Smooth muscle cell (in vitro differentiated cells): Measurements from ENCODE around the gene MAD1L1. TPM values are rescaled to one million over a fixed set of nuclear protein-coding genes. Genes with fewer than 3 reads are reported as not detected.

Source experiments
- DNase-seq: peaks from one replicate; lab custom pipeline; 2025; ENCODE audit not compliant: unreplicated experiment; lab: John Stamatoyannopoulos, UW
- H2AFZ ChIP-seq: fragments of 200-600 bp; sonication (generic); 2 replicates; pipeline ENCODE4 v1.6.0; 2016; ENCODE audit warnings: antibody characterized with exemption, low read depth, mild to moderate bottlenecking
- H3F3A ChIP-seq: fragments of 200-600 bp; sonication (generic); 2 replicates; pipeline ENCODE4 v1.6.0; 2017; ENCODE audit warnings: antibody characterized with exemption, low read depth
- H3K27ac ChIP-seq: fragments of 200-600 bp; sonication (generic); 2 replicates; pipeline ENCODE4 v1.5.1; 2016; ENCODE audit warnings: low read depth, mild to moderate bottlenecking
- H3K27me3 ChIP-seq: fragments of 200-600 bp; sonication (generic); 2 replicates; pipeline ENCODE4 v1.6.1; 2016; ENCODE audit warnings: low read depth, mild to moderate bottlenecking
- H3K36me3 ChIP-seq: fragments of 200-600 bp; sonication (generic); 2 replicates; pipeline ENCODE4 v1.5.1; 2016; ENCODE audit warnings: low read depth
- H3K4me1 ChIP-seq: fragments of 200-600 bp; sonication (generic); 2 replicates; pipeline ENCODE4 v1.5.1; 2016; ENCODE audit warnings: low read depth
- H3K4me2 ChIP-seq: fragments of 200-600 bp; sonication (generic); 2 replicates; pipeline ENCODE4 v1.6.0; 2016; ENCODE audit warnings: mild to moderate bottlenecking
- H3K4me3 ChIP-seq: fragments of 200-600 bp; sonication (generic); 2 replicates; pipeline ENCODE4 v1.5.1; 2016; ENCODE audit warnings: mild to moderate bottlenecking
- H3K79me2 ChIP-seq: fragments of 200-600 bp; sonication (generic); 2 replicates; pipeline ENCODE4 v1.6.0; 2016; ENCODE audit warnings: low read depth, mild to moderate bottlenecking
- H3K9ac ChIP-seq: fragments of 200-600 bp; sonication (generic); 2 replicates; pipeline ENCODE4 v1.6.0; 2016; ENCODE audit warnings: low read depth
- H3K9me3 ChIP-seq: fragments of 200-600 bp; sonication (generic); replicated peaks from 2 replicates; pipeline ENCODE4 v1.5.1; 2016; ENCODE audit warnings: low read depth
- H4K20me1 ChIP-seq: fragments of 200-600 bp; sonication (generic); 2 replicates; pipeline ENCODE4 v1.6.0; 2016; ENCODE audit warnings: low read depth
- WGBS: methylation state at CpG from one replicate; pipeline ENCODE4 v1.1.7; 2016; ENCODE audit warnings: low lambda C conversion rate; 5-methylcytosine and 5-hydroxymethylcytosine counted together
- polyA plus RNA-seq: library from polyadenylated mRNA; unstranded; fragments of >200 nt; fragmentation: Nextera tagmentation; extraction: Ambion mirVana; gene quantifications from 2 replicates; pipeline ENCODE4 v1.2.1, GENCODE V29; 2016
- total RNA-seq: library from RNA; depleted of rRNA; stranded (reverse); fragments of >200 nt; gene quantifications from 2 replicates; pipeline ENCODE4 v1.2.3, GENCODE V29; 2014
- TF ChIP-seq, protein P1 (sequence below): fragments of 200-600 bp; sonication (generic); IDR thresholded peaks from 2 replicates; pipeline ENCODE4 v1.5.1; 2017; ENCODE audit warnings: borderline replicate concordance, mild to moderate bottlenecking, antibody characterized with exemption; ENCODE audit not compliant: insufficient read depth, poor library complexity, severe bottlenecking

Gene MAD1L1
- total and polyA plus RNA-seq, 2 experiments from 2014 or later = 33.4 to 60.7 TPM

DNA sequence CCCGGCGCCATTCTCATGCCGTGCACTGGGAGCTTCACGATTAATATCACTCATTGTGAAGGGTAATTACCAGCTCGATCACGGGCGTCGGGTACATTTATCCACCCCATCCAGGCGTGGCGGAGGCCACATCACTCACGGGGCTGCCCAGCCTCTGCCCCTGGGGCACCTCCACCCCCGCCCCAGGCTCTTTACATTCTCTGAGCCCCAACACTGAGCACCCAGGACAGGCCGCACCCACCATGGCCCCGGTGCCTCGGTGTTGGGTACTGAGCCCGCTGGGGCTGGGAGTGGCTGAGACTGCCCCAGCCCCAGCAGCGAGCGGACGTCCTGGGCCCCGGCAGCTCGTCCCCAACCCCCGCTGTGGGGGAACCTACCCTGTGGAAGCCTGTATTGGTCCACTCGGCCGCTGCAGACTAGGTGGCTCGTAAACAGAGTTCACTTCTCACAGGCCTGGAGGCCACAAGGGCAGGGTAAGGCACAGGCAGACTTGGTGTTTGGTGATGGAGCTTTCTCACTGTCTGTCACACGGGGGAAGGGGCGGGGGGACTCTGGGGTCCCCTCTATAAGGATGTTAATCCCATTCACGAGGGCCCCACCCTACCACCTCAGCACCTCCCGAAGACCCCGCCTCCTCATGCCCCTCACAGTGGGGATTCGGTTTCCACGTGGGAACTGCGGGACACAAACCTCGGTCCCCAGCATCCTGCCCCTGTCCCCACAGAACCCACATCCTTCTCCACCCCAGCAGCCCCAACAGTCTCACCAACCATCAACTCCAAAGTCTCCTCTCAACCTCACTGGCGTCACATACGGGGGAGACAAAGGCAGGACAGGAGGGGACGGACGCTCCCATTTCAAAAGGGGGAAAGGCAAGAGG, 378.5 kb downstream of the MAD1L1 start:
- H3K27me3 ChIP-seq = no peaks in the 10 kb centered on the region
- no peak overlapping the region for H2AFZ ChIP-seq
- H3K9me3 ChIP-seq = no peaks in the 10 kb centered on the region
- whole genome bisulfite sequencing = 96% methylated on average over 32 of the region's 38 CpGs
- H3K36me3 ChIP-seq = no peaks in the 10 kb centered on the region
- no peaks in the 10 kb centered on the region for H3K79me2 ChIP-seq
- H3F3A ChIP-seq = no peaks in the 10 kb centered on the region
- no peaks in the 10 kb centered on the region for H4K20me1 ChIP-seq
- DNase-seq = no peak
- no peak overlapping the region for H3K27ac ChIP-seq
- TF ChIP-seq, protein P1, sequence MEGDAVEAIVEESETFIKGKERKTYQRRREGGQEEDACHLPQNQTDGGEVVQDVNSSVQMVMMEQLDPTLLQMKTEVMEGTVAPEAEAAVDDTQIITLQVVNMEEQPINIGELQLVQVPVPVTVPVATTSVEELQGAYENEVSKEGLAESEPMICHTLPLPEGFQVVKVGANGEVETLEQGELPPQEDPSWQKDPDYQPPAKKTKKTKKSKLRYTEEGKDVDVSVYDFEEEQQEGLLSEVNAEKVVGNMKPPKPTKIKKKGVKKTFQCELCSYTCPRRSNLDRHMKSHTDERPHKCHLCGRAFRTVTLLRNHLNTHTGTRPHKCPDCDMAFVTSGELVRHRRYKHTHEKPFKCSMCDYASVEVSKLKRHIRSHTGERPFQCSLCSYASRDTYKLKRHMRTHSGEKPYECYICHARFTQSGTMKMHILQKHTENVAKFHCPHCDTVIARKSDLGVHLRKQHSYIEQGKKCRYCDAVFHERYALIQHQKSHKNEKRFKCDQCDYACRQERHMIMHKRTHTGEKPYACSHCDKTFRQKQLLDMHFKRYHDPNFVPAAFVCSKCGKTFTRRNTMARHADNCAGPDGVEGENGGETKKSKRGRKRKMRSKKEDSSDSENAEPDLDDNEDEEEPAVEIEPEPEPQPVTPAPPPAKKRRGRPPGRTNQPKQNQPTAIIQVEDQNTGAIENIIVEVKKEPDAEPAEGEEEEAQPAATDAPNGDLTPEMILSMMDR = no peak
- no peak overlapping the region for H3K4me2 ChIP-seq
- no peak overlapping the region for H3K9ac ChIP-seq
- H3K4me1 ChIP-seq = no peaks in the 10 kb centered on the region
- H3K4me3 ChIP-seq = no peak overlapping the region

DNA sequence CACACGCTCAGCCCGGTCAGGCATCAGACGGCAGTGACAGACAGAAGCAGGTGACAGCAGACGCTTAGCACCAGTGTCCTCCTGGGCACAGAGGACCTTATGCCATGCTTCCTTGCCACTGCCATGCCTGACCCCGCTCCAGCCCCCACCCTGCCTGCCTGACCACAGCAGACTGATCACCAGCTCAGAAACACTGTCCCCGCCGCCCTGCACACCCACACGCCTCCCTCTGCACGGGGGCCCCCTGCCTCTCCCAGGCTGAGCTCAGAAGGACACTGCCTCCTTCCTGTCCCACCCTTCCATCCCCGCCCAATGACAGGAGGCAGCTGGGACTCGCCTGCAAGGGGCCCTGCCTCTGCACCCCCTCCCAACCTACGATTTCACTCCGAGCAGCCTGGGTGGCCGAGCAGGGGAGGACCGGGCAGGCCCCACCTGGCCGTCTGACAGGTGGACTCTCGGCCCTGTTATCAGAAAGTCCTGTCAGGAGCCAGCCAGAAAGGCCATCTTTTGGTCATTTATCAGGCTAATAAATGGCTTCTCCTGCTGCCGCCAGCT, 379.2 kb downstream of the MAD1L1 start:
- WGBS = 91% methylated on average over 11 of the region's 18 CpGs
- Histone ChIP-seq H3K27ac (no peak overlapping the region), H3K9ac (no peak overlapping the region), H2AFZ (no peak overlapping the region), H3K9me3 (no peaks in the 10 kb centered on the region), H4K20me1 (no peaks in the 10 kb centered on the region), H3K36me3 (no peaks in the 10 kb centered on the region), H3F3A (no peaks in the 10 kb centered on the region), H3K4me1 (no peaks in the 10 kb centered on the region), H3K4me3 (no peak overlapping the region), H3K27me3 (no peaks in the 10 kb centered on the region), H3K4me2 (no peak overlapping the region), H3K79me2 (no peaks in the 10 kb centered on the region)
- DNase-seq = no peak
- TF ChIP-seq, protein P1 = no peak

DNA sequence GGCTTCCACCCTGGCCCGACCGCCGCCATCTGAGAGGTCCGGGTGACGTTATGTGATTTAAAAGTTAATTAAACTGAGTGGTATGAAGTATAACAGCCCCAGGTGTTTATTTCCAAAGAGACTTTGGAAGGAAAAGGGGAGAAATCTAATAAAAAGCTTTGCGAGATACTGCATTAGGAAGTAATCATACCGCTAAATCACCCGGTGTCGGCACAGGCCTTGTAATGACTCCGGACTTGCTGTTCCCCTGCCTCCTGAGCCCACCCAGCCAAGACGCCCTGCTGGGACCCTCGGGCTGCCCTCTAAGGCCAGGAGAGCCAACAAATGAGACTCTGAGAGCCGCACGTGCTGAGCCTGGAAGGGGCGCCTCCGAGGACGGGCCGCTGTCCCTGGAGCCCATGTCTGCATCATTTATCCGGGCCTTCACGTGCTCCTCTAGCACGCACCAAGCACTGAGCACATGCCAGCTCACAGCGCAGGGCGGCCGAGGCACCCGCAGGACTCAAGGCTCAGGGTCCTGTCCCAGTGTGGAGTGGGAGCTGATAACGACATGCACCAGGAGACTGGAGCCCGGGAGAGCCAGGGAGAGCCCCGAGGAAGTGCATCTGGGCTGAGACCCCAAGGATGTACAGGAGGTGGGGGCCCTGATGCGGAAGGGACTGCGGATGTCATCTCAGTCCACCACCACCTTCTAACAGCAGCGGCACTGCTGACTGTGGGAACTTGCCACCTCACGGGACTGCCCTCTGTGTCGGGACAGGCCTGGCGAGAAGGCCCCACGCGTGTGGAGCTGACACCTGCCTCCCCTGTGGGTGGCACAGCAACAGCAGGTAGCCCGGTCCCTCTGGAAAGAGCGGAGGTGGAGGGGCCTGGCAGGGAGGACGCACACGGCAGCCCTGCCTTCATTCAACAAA, 380.0 kb downstream of the MAD1L1 start:
- Histone ChIP-seq H3K79me2 (no peaks in the 10 kb centered on the region), H2AFZ (no peak overlapping the region), H3K9me3 (no peaks in the 10 kb centered on the region), H3K36me3 (no peaks in the 10 kb centered on the region), H4K20me1 (no peaks in the 10 kb centered on the region), H3K27me3 (no peaks in the 10 kb centered on the region), H3K27ac (no peak overlapping the region), H3K4me2 (no peak overlapping the region), H3K4me3 (no peak overlapping the region), H3K9ac (no peak overlapping the region), H3F3A (no peaks in the 10 kb centered on the region), H3K4me1 (no peaks in the 10 kb centered on the region)
- DNase-seq = no peak
- 94% methylated on average over 37 of the region's 40 CpGs for WGBS
- TF ChIP-seq, protein P1 = no peak
